ENCODE results near the gene LLGL2.

DNA sequence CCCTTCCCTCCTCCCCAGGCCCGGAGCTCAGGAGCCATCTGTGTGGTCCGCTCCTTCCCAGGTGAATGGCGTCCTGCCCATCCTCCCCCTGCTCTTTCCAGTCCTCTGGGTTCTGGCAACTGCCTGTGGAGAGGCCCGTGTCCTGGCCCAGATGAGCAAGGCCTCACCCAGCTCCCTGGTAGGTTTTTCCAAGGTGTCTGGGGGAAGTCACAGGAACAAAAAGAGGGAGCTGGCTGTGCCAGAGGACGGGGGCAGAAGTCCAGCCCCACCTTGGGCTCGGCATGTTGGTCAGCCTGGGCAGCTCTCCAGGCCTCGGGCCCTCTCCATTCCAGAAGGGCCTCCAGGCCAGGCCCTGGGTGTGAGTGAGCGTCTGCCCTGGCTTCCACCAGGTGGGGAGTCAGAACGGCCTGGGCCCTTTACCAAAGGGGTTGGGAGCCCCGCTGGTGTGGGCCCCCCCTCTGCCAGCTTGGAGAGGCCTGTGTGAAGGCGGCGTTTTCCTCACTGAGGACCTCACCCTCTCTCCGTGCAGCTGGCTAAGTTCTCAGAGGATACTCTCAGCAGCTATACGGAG, 35.2 kb upstream of the LLGL2 start:
- TF ChIP-seq, protein P1, sequence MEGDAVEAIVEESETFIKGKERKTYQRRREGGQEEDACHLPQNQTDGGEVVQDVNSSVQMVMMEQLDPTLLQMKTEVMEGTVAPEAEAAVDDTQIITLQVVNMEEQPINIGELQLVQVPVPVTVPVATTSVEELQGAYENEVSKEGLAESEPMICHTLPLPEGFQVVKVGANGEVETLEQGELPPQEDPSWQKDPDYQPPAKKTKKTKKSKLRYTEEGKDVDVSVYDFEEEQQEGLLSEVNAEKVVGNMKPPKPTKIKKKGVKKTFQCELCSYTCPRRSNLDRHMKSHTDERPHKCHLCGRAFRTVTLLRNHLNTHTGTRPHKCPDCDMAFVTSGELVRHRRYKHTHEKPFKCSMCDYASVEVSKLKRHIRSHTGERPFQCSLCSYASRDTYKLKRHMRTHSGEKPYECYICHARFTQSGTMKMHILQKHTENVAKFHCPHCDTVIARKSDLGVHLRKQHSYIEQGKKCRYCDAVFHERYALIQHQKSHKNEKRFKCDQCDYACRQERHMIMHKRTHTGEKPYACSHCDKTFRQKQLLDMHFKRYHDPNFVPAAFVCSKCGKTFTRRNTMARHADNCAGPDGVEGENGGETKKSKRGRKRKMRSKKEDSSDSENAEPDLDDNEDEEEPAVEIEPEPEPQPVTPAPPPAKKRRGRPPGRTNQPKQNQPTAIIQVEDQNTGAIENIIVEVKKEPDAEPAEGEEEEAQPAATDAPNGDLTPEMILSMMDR (IDR thresholded peaks at IDR 0.05; ENCODE audit: insufficient read depth, low read length), result no peak
- TF ChIP-seq GABPA (IDR thresholded peaks at IDR 0.05; ENCODE audit: low read depth), result no peak
- TF ChIP-seq POLR2AphosphoS5 (IDR thresholded peaks at IDR 0.05; ENCODE audit: low read depth), result no peak
- TF ChIP-seq, protein P2, sequence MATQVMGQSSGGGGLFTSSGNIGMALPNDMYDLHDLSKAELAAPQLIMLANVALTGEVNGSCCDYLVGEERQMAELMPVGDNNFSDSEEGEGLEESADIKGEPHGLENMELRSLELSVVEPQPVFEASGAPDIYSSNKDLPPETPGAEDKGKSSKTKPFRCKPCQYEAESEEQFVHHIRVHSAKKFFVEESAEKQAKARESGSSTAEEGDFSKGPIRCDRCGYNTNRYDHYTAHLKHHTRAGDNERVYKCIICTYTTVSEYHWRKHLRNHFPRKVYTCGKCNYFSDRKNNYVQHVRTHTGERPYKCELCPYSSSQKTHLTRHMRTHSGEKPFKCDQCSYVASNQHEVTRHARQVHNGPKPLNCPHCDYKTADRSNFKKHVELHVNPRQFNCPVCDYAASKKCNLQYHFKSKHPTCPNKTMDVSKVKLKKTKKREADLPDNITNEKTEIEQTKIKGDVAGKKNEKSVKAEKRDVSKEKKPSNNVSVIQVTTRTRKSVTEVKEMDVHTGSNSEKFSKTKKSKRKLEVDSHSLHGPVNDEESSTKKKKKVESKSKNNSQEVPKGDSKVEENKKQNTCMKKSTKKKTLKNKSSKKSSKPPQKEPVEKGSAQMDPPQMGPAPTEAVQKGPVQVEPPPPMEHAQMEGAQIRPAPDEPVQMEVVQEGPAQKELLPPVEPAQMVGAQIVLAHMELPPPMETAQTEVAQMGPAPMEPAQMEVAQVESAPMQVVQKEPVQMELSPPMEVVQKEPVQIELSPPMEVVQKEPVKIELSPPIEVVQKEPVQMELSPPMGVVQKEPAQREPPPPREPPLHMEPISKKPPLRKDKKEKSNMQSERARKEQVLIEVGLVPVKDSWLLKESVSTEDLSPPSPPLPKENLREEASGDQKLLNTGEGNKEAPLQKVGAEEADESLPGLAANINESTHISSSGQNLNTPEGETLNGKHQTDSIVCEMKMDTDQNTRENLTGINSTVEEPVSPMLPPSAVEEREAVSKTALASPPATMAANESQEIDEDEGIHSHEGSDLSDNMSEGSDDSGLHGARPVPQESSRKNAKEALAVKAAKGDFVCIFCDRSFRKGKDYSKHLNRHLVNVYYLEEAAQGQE (IDR thresholded peaks at IDR 0.05; ENCODE audit: insufficient replicate concordance, low read depth), result no peak
